H1 (cell line): Measurements from ENCODE around the gene PLXNA4. TPM values are rescaled to one million over a fixed set of nuclear protein-coding genes. Genes with fewer than 3 reads are reported as not detected.

Experiments used
- ASH2L ChIP-seq: fragments of 200-600, 300-600 bp; sonication (generic); IDR thresholded peaks from one replicate; pipeline ENCODE4 v1.7.1; 2017; ENCODE audit warnings: low read length
- CTBP2 ChIP-seq: IDR thresholded peaks from 2 replicates; pipeline ENCODE4 v1.7.0; 2011; ENCODE audit warnings: borderline replicate concordance, mild to moderate bottlenecking, moderate library complexity, mixed read lengths, low read length; ENCODE audit not compliant: insufficient read depth, insufficient read length
- HDAC6 ChIP-seq: IDR thresholded peaks from one replicate; pipeline ENCODE4 v1.7.1; 2012; ENCODE audit warnings: low read depth, mild to moderate bottlenecking, inconsistent platforms, low read length, moderate library complexity
- KDM1A ChIP-seq: fragments of 200-600, 300-600 bp; sonication (generic); IDR thresholded peaks from 2 replicates; pipeline ENCODE4 v1.7.1; 2016; ENCODE audit warnings: mild to moderate bottlenecking, low read length, borderline replicate concordance
- KDM4A ChIP-seq: IDR thresholded peaks from one replicate; pipeline ENCODE4 v1.7.1; 2012; ENCODE audit warnings: low read depth, mild to moderate bottlenecking, moderate library complexity, low read length, inconsistent platforms; ENCODE audit not compliant: severe bottlenecking
- MAFK ChIP-seq: IDR thresholded peaks from 2 replicates; pipeline ENCODE4 v1.6.1; 2012; ENCODE audit warnings: low read depth, mild to moderate bottlenecking, improper control_type of control experiment, low read length
- POLR2AphosphoS5 ChIP-seq: IDR thresholded peaks from 2 replicates; pipeline ENCODE4 v1.6.1; 2011; ENCODE audit warnings: low read depth, low read length
- RBBP5 ChIP-seq: IDR thresholded peaks from 2 replicates; pipeline ENCODE4 v1.7.1; 2012; ENCODE audit warnings: low read depth, mild to moderate bottlenecking, inconsistent platforms, low read length, moderate library complexity, borderline replicate concordance
- RFX5 ChIP-seq: IDR thresholded peaks from 2 replicates; pipeline ENCODE4 v1.6.1; 2011; ENCODE audit warnings: low read depth, low read length, improper control_type of control experiment, borderline replicate concordance
- RXRA ChIP-seq: IDR thresholded peaks from 2 replicates; pipeline ENCODE4 v1.6.1; 2011; ENCODE audit warnings: low read depth, mild to moderate bottlenecking, low read length, moderate library complexity; ENCODE audit not compliant: insufficient read depth
- SIX5 ChIP-seq: IDR thresholded peaks from 2 replicates; pipeline ENCODE4 v1.6.1; 2011; ENCODE audit warnings: mild to moderate bottlenecking, low read depth, low read length
- SP1 ChIP-seq: IDR thresholded peaks from 2 replicates; pipeline ENCODE4 v1.6.1; 2011; ENCODE audit warnings: low read depth, low read length
- SUZ12 ChIP-seq: fragments of 200-600 bp; sonication (generic); IDR thresholded peaks from 2 replicates; pipeline ENCODE4 v1.6.1; 2012; ENCODE audit warnings: mild to moderate bottlenecking, inconsistent platforms, low read length, moderate library complexity, mixed read lengths
- TAF1 ChIP-seq: IDR thresholded peaks from 2 replicates; pipeline ENCODE4 v1.6.1; 2011; ENCODE audit warnings: mild to moderate bottlenecking, low read depth, low read length
- TAF7 ChIP-seq: optimal IDR thresholded peaks from 2 replicates; pipeline ENCODE3; 2011; ENCODE audit warnings: low read depth, mild to moderate bottlenecking, inconsistent platforms, low read length, moderate library complexity, borderline replicate concordance
- TCF12 ChIP-seq: IDR thresholded peaks from 2 replicates; pipeline ENCODE4 v1.6.1; 2011; ENCODE audit warnings: low read depth, mild to moderate bottlenecking, low read length
- YY1 ChIP-seq: IDR thresholded peaks from 2 replicates; pipeline ENCODE4 v1.6.1; 2011; ENCODE audit warnings: low read depth, mild to moderate bottlenecking, low read length
- ZNF274 ChIP-seq: IDR thresholded peaks from 2 replicates; pipeline ENCODE4 v1.7.0; 2012; ENCODE audit warnings: low read length, borderline replicate concordance; ENCODE audit errors: extremely low read depth
- polyA plus RNA-seq, 7 experiments: library from polyadenylated mRNA; depleted of rRNA in 3 of 7; stranded (reverse) in 5 of 7; unstranded in 2 of 7; fragments of >200 nt in 5 of 7; fragments of 200-250 nt in 2 of 7; gene quantifications; 1 replicate in 5 of 7; 2 replicates in 1 of 7; 4 replicates in 1 of 7; pipeline versions ENCODE4 v1.2.1 to v1.2.3, GENCODE V29; 2011 to 2013; ENCODE audit warnings: missing spikeins in 2 of 7, mixed read lengths in 2 of 7
- total RNA-seq: library from RNA; stranded (reverse); fragmentation: NEBNext Ultra II Directional; extraction: Animal tissue kit (Norgen Biotek cat#: 25700); gene quantifications from 2 replicates; pipeline ENCODE4 v1.2.1, GENCODE V29; 2021
- TF ChIP-seq, protein P1 (sequence below): IDR thresholded peaks from 2 replicates; pipeline ENCODE4 v1.6.1; 2012; ENCODE audit warnings: low read length, inconsistent platforms
- TF ChIP-seq, protein P2 (sequence below), 3 experiments: IDR thresholded peaks; 1 replicate in 2 of 3; 2 replicates in 1 of 3; pipeline versions ENCODE4 v1.5.1 to v1.6.1; 2011; ENCODE audit warnings: low read length in 3 of 3, mild to moderate bottlenecking in 3 of 3, inconsistent platforms in 2 of 3, low read depth in 1 of 3, moderate library complexity in 1 of 3; ENCODE audit not compliant: insufficient read depth in 1 of 3; ENCODE audit errors: control extremely low read depth in 1 of 3

The PLXNA4 gene
- total and polyA plus RNA-seq, 2 of the 8 experiments (the other 6 are each of a cell fraction or from before 2014, with no cell fraction given) = 0.76 to 0.79 TPM

DNA sequence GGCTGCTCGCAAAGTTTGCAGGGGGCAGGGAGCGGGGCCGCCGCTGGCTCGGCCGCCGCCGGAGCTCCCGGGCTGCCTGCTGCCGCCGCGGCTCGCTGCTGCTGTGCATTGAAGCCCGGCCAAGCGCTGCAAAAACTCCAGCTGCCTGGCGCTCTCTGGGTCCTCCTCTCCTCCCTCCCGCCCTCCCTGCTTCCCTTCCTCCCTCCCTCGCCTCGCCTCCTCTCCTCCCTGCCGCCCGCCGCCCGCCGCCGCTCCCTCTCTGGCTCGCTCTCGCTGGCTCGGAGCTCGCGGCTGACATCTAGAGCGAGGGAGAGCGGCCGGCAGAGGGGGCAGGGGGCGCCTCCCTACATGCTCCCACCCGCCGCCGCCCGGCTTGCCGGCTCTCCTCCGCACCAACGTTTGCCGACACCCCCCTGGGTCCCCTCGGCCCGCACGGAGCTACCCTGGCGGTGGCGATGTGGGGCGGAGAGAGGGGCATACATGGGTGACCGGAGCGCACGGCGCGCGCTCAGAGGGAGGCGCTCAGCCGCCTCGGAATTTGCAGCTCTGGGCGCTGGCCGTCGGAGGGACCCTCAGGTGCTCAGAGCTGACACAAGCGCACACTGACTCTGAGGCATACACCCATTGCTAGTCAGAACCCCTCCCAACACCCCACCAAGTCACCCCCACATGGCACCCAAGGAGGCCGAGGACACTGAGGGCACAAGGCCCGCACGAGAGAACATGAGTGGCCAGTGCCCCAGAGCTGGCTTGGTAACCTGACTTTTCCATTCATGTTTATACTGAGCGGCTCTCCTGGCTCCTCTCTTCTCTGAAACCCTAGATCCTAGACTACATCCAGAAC, 1.2 kb upstream of the PLXNA4 start (continued):
- TF ChIP-seq, protein P1, sequence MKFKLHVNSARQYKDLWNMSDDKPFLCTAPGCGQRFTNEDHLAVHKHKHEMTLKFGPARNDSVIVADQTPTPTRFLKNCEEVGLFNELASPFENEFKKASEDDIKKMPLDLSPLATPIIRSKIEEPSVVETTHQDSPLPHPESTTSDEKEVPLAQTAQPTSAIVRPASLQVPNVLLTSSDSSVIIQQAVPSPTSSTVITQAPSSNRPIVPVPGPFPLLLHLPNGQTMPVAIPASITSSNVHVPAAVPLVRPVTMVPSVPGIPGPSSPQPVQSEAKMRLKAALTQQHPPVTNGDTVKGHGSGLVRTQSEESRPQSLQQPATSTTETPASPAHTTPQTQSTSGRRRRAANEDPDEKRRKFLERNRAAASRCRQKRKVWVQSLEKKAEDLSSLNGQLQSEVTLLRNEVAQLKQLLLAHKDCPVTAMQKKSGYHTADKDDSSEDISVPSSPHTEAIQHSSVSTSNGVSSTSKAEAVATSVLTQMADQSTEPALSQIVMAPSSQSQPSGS = no peak
- TF ChIP-seq MAFK (no peak), TCF12 (no peak), TAF1 (peak; percentile 67; the same call in 1 of the 2 replicates), RXRA (no peak), POLR2AphosphoS5 (no peak), SUZ12 (peak; percentile 67), CTBP2 (no peak), RBBP5 (0 out of 2 replicates have a peak, but pooled peaks have one; percentile 12), SP1 (no peak), YY1 (no peak), HDAC6 (no peak), TAF7 (no peak), SIX5 (no peak), ZNF274 (no peak), RFX5 (no peak), KDM4A (peak; percentile 79), KDM1A (no peak), ASH2L (no peak)
- TF ChIP-seq, protein P2, sequence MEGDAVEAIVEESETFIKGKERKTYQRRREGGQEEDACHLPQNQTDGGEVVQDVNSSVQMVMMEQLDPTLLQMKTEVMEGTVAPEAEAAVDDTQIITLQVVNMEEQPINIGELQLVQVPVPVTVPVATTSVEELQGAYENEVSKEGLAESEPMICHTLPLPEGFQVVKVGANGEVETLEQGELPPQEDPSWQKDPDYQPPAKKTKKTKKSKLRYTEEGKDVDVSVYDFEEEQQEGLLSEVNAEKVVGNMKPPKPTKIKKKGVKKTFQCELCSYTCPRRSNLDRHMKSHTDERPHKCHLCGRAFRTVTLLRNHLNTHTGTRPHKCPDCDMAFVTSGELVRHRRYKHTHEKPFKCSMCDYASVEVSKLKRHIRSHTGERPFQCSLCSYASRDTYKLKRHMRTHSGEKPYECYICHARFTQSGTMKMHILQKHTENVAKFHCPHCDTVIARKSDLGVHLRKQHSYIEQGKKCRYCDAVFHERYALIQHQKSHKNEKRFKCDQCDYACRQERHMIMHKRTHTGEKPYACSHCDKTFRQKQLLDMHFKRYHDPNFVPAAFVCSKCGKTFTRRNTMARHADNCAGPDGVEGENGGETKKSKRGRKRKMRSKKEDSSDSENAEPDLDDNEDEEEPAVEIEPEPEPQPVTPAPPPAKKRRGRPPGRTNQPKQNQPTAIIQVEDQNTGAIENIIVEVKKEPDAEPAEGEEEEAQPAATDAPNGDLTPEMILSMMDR (IDR thresholded peaks at IDR 0.05; ENCODE audit: control extremely low read depth in 1 of 3, insufficient read depth in 1 of 3, low read depth in 1 of 3, low read length in 3 of 3) = peak in 2 of 3 experiments; percentile 15 to 30; a peak in 3 of 4 replicates
